Liver (tissue), 9 donors: Measurements from ENCODE around the gene MYO18B. TPM values are rescaled to one million over a fixed set of nuclear protein-coding genes. Genes with fewer than 3 reads are reported as not detected.

Experiments used
- DNase-seq: peaks from one replicate; pipeline ENCODE4 v3.0.0-alpha.2; 2017; ENCODE audit warnings: low spot score
- H3K27ac ChIP-seq, 2 donors: one replicate each; pipeline ENCODE4 v1.7.0; 2013; ENCODE audit warnings: inconsistent platforms in 2 of 2, low read length in 2 of 2, control low read depth in 1 of 2, low read depth in 1 of 2, mild to moderate bottlenecking in 1 of 2
- H3K27me3 ChIP-seq, 4 donors: one replicate each; pipeline versions ENCODE4 v1.6.1 to v1.7.0; 2013; ENCODE audit warnings: low read length in 3 of 4, inconsistent platforms in 1 of 4, mild to moderate bottlenecking in 1 of 4, moderate library complexity in 1 of 4; ENCODE audit not compliant: control insufficient read depth in 4 of 4, insufficient read depth in 4 of 4
- H3K36me3 ChIP-seq, 4 donors: one replicate each; pipeline versions ENCODE4 v1.6.1 to v1.7.0; 2013; ENCODE audit warnings: low read length in 3 of 4, mild to moderate bottlenecking in 3 of 4, low read depth in 1 of 4, moderate library complexity in 1 of 4; ENCODE audit not compliant: control insufficient read depth in 4 of 4, insufficient read depth in 3 of 4
- H3K4me1 ChIP-seq, 4 donors: one replicate each; pipeline versions ENCODE4 v1.6.1 to v1.7.0; 2013; ENCODE audit warnings: low read length in 3 of 4, mild to moderate bottlenecking in 3 of 4, moderate library complexity in 1 of 4; ENCODE audit not compliant: control insufficient read depth in 4 of 4, insufficient read depth in 4 of 4
- H3K4me3 ChIP-seq, 3 donors: one replicate each; pipeline versions ENCODE4 v1.6.1 to v1.7.0; 2013; ENCODE audit warnings: low read length in 3 of 3, control low read depth in 1 of 3, low read depth in 1 of 3, mild to moderate bottlenecking in 1 of 3
- H3K9ac ChIP-seq, 2 donors: one replicate each; pipeline ENCODE4 v1.7.0; 2013; ENCODE audit warnings: low read length in 2 of 2, mild to moderate bottlenecking in 2 of 2, moderate library complexity in 2 of 2, control low read depth in 1 of 2, low read depth in 1 of 2
- H3K9me3 ChIP-seq, 4 donors: one replicate each; pipeline versions ENCODE4 v1.6.1 to v1.7.0; 2013; ENCODE audit warnings: low read length in 3 of 4; ENCODE audit not compliant: control insufficient read depth in 4 of 4
- EGR1 ChIP-seq, 2 donors: IDR thresholded peaks; 2 replicates each; pipeline ENCODE4 v1.6.1; 2016 to 2018; ENCODE audit warnings: antibody characterized with exemption in 2 of 2, low read depth in 2 of 2
- FOXA1 ChIP-seq: IDR thresholded peaks from 2 replicates; pipeline ENCODE4 v1.6.1; 2016; ENCODE audit warnings: antibody characterized with exemption
- FOXA2 ChIP-seq: IDR thresholded peaks from 2 replicates; pipeline ENCODE4 v1.6.1; 2016; ENCODE audit warnings: antibody characterized with exemption
- GABPA ChIP-seq, 2 donors: IDR thresholded peaks in 1 of 2; conservative IDR thresholded peaks in 1 of 2; 2 replicates each; pipeline ENCODE4 v1.6.1; 2016; ENCODE audit warnings: antibody characterized with exemption in 2 of 2, mild to moderate bottlenecking in 1 of 2, moderate library complexity in 1 of 2
- HNF4A ChIP-seq, 2 donors: conservative IDR thresholded peaks; 2 replicates each; pipeline ENCODE4 v1.6.1; 2016; ENCODE audit warnings: antibody characterized with exemption in 2 of 2, mild to moderate bottlenecking in 2 of 2
- HNF4G ChIP-seq: IDR thresholded peaks from 2 replicates; pipeline ENCODE4 v1.6.1; 2016; ENCODE audit warnings: antibody characterized with exemption
- NR2F2 ChIP-seq: IDR thresholded peaks from 2 replicates; pipeline ENCODE4 v1.6.1; 2016; ENCODE audit warnings: antibody characterized with exemption
- RAD21 ChIP-seq, 2 donors: IDR thresholded peaks; 2 replicates each; pipeline ENCODE4 v1.6.1; 2016; ENCODE audit warnings: antibody characterized with exemption in 2 of 2, mild to moderate bottlenecking in 2 of 2
- RXRA ChIP-seq, 2 donors: IDR thresholded peaks; 2 replicates each; pipeline ENCODE4 v1.6.1; 2017 to 2018; ENCODE audit warnings: antibody characterized with exemption in 2 of 2, mild to moderate bottlenecking in 1 of 2
- SP1 ChIP-seq: IDR thresholded peaks from 2 replicates; pipeline ENCODE4 v1.6.1; 2018; ENCODE audit warnings: antibody characterized with exemption, mild to moderate bottlenecking
- TAF1 ChIP-seq: conservative IDR thresholded peaks from 2 replicates; pipeline ENCODE4 v1.6.1; 2016; ENCODE audit warnings: antibody characterized with exemption, mild to moderate bottlenecking
- YY1 ChIP-seq: IDR thresholded peaks from 2 replicates; pipeline ENCODE4 v1.6.1; 2016; ENCODE audit warnings: antibody characterized with exemption, mild to moderate bottlenecking
- WGBS: extraction: QIAGEN DNeasy Blood & Tissue Kit; methylation state at CpG from one replicate; pipeline ENCODE4 v1.1.7; 2013; 5-methylcytosine and 5-hydroxymethylcytosine counted together
- polyA plus RNA-seq, 2 donors: library from polyadenylated mRNA; stranded (reverse) in 1 of 2; unstranded in 1 of 2; fragments of 200-250 nt in 1 of 2; fragments of >200 nt in 1 of 2; fragmentation: Nextera tagmentation in 1 of 2; extraction: Ambion mirVana in 1 of 2; gene quantifications; one replicate each; pipeline versions ENCODE4 v1.2.1 to v1.2.3, GENCODE V29; 2013 to 2015
- total RNA-seq, 2 donors: library from RNA; depleted of rRNA; stranded (reverse); fragments of >200 nt; gene quantifications; one replicate each; pipeline ENCODE4 v1.2.3, GENCODE V29; 2014
- TF ChIP-seq, protein P1 (sequence below): fragments of 150-350 bp; IDR thresholded peaks from 2 replicates; pipeline ENCODE4 v1.5.1; 2017; ENCODE audit warnings: improper control_type of control experiment, low read depth, low read length; ENCODE audit not compliant: missing input control
- TF ChIP-seq, protein P2 (sequence below): IDR thresholded peaks from 2 replicates; pipeline ENCODE4 v1.6.1; 2016; ENCODE audit warnings: antibody characterized with exemption
- TF ChIP-seq, protein P3 (sequence below): IDR thresholded peaks from 2 replicates; pipeline ENCODE4 v1.6.1; 2016; ENCODE audit warnings: antibody characterized with exemption, mild to moderate bottlenecking
- TF ChIP-seq, protein P4 (sequence below): IDR thresholded peaks from 2 replicates; pipeline ENCODE4 v1.6.1; 2016; ENCODE audit warnings: antibody characterized with exemption
- TF ChIP-seq, protein P5 (sequence below): IDR thresholded peaks from 2 replicates; pipeline ENCODE4 v1.6.1; 2016; ENCODE audit warnings: antibody characterized with exemption
- donor health status: healthy.
- donor health status: healthy.
- donor health status: healthy.
- donor health status: healthy.
- donor health status: healthy.

The MYO18B gene
- total and polyA plus RNA-seq, 4 donors: under 0.01 to 4.2 (median 0.02) TPM; not detected in 1

DNA sequence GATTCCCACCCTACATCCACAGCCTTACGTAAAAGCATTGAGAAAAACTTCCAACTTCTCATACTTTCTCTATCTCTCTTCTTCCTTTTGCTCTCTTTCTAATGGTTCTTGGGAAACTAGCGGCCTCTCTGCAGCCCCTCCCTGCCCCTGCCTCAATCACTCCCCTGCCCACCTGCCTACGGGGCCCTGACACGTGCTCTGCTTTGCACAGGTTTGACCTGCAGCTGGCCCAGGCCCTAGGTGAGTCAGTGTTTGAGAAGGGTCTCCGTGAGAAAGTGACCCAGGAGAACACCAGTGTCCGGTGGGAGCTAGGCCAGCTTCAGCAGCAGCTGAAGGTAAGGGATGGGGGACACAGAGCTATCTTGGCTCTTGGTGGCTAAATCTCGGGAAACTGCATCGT, 160.4 kb downstream of the MYO18B start (continued):
- TF ChIP-seq, protein P1, sequence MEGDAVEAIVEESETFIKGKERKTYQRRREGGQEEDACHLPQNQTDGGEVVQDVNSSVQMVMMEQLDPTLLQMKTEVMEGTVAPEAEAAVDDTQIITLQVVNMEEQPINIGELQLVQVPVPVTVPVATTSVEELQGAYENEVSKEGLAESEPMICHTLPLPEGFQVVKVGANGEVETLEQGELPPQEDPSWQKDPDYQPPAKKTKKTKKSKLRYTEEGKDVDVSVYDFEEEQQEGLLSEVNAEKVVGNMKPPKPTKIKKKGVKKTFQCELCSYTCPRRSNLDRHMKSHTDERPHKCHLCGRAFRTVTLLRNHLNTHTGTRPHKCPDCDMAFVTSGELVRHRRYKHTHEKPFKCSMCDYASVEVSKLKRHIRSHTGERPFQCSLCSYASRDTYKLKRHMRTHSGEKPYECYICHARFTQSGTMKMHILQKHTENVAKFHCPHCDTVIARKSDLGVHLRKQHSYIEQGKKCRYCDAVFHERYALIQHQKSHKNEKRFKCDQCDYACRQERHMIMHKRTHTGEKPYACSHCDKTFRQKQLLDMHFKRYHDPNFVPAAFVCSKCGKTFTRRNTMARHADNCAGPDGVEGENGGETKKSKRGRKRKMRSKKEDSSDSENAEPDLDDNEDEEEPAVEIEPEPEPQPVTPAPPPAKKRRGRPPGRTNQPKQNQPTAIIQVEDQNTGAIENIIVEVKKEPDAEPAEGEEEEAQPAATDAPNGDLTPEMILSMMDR: no peak
- TF ChIP-seq SP1: no peak
- TF ChIP-seq FOXA1: no peak

DNA sequence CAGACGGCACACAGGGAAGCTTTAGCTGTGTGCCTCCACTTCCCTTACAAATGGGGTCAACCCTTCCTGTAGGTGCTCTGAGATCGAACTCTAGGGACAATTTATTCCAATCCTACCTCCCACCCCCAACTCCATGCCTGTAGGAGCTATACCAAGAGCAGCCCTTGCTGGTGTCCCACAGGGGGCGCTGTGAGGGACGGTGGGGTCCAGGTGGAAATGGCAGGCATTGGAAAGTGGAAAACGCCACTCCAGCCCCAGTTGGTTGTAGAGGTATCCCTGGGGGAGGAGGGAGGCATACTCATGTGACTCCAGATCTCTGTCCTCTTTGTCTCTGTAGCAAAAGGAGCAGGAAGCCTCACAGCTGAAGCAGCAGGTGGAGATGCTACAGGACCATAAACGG, 161.3 kb downstream of the MYO18B start:
- 42% methylated on average over 6 of the region's 6 CpGs for WGBS
- H3K4me3 ChIP-seq: no peak overlapping the region
- TF ChIP-seq SP1 (no peak), NR2F2 (no peak), HNF4A (conservative IDR thresholded peaks at IDR 0.05) (no peak), YY1 (no peak), GABPA (IDR thresholded peaks at IDR 0.05 in 1 of 2, conservative IDR thresholded peaks at IDR 0.05 in 1 of 2) (no peak), RAD21 (IDR thresholded peaks at IDR 0.05) (no peak), HNF4G (no peak), TAF1 (no peak), RXRA (IDR thresholded peaks at IDR 0.05) (no peak), FOXA2 (no peak), EGR1 (IDR thresholded peaks at IDR 0.05; ENCODE audit: low read depth in 2 of 2) (no peak), FOXA1 (no peak)
- TF ChIP-seq, protein P1: no peak
- TF ChIP-seq, protein P2, sequence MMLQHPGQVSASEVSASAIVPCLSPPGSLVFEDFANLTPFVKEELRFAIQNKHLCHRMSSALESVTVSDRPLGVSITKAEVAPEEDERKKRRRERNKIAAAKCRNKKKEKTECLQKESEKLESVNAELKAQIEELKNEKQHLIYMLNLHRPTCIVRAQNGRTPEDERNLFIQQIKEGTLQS: no peak
- TF ChIP-seq, protein P3, sequence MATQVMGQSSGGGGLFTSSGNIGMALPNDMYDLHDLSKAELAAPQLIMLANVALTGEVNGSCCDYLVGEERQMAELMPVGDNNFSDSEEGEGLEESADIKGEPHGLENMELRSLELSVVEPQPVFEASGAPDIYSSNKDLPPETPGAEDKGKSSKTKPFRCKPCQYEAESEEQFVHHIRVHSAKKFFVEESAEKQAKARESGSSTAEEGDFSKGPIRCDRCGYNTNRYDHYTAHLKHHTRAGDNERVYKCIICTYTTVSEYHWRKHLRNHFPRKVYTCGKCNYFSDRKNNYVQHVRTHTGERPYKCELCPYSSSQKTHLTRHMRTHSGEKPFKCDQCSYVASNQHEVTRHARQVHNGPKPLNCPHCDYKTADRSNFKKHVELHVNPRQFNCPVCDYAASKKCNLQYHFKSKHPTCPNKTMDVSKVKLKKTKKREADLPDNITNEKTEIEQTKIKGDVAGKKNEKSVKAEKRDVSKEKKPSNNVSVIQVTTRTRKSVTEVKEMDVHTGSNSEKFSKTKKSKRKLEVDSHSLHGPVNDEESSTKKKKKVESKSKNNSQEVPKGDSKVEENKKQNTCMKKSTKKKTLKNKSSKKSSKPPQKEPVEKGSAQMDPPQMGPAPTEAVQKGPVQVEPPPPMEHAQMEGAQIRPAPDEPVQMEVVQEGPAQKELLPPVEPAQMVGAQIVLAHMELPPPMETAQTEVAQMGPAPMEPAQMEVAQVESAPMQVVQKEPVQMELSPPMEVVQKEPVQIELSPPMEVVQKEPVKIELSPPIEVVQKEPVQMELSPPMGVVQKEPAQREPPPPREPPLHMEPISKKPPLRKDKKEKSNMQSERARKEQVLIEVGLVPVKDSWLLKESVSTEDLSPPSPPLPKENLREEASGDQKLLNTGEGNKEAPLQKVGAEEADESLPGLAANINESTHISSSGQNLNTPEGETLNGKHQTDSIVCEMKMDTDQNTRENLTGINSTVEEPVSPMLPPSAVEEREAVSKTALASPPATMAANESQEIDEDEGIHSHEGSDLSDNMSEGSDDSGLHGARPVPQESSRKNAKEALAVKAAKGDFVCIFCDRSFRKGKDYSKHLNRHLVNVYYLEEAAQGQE: no peak
- TF ChIP-seq, protein P4, sequence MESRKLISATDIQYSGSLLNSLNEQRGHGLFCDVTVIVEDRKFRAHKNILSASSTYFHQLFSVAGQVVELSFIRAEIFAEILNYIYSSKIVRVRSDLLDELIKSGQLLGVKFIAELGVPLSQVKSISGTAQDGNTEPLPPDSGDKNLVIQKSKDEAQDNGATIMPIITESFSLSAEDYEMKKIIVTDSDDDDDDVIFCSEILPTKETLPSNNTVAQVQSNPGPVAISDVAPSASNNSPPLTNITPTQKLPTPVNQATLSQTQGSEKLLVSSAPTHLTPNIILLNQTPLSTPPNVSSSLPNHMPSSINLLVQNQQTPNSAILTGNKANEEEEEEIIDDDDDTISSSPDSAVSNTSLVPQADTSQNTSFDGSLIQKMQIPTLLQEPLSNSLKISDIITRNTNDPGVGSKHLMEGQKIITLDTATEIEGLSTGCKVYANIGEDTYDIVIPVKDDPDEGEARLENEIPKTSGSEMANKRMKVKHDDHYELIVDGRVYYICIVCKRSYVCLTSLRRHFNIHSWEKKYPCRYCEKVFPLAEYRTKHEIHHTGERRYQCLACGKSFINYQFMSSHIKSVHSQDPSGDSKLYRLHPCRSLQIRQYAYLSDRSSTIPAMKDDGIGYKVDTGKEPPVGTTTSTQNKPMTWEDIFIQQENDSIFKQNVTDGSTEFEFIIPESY: no peak
- TF ChIP-seq, protein P5, sequence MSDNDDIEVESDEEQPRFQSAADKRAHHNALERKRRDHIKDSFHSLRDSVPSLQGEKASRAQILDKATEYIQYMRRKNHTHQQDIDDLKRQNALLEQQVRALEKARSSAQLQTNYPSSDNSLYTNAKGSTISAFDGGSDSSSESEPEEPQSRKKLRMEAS: no peak

More for the DNA sequence above, 161.3 kb downstream of the MYO18B start:
- Histone ChIP-seq H3K27ac (no peak overlapping the region), H3K4me1 (no peaks in the 10 kb centered on the region), H3K36me3 (no peaks in the 10 kb centered on the region), H3K9ac (no peak overlapping the region), H3K9me3 (no peaks in the 10 kb centered on the region), H3K27me3 (peaks cover 0 to 12% (median 0%) of the 10 kb centered on the region in 4 donors)
- no peak for DNase-seq
